H9 (cell line): ENCODE measurements around the gene ENAM. TPM values are rescaled to one million over a fixed set of nuclear protein-coding genes. Genes with fewer than 3 reads are reported as not detected.
A peak's percentile ranks its signal among the peaks of the same experiment; 100 is the strongest.

Experiments
- DNase-seq: peaks from one replicate; pipeline ENCODE4 v3.0.0-alpha.2; 2017
- H2AFZ ChIP-seq: one replicate; pipeline ENCODE4 v1.6.1; 2013; ENCODE audit warnings: mild to moderate bottlenecking, low read length, control low read depth, moderate library complexity
- H2AK5ac ChIP-seq: 2 replicates; pipeline ENCODE4 v1.6.1; 2013; ENCODE audit warnings: low read length, control low read depth, mixed read lengths; ENCODE audit not compliant: insufficient read length
- H2BK120ac ChIP-seq: one replicate; pipeline ENCODE4 v1.6.1; 2013; ENCODE audit warnings: low read depth, mild to moderate bottlenecking, low read length, control low read depth, inconsistent platforms; ENCODE audit not compliant: poor library complexity, severe bottlenecking
- H2BK12ac ChIP-seq: 2 replicates; pipeline ENCODE4 v1.6.1; 2013; ENCODE audit warnings: low read length, control low read depth, mixed read lengths, low read depth; ENCODE audit not compliant: insufficient read length
- H2BK15ac ChIP-seq: 2 replicates; pipeline ENCODE4 v1.6.1; 2013; ENCODE audit warnings: low read depth, low read length, control low read depth
- H2BK20ac ChIP-seq: one replicate; pipeline ENCODE4 v1.6.1; 2013; ENCODE audit warnings: low read depth, mild to moderate bottlenecking, low read length, control low read depth, inconsistent platforms; ENCODE audit not compliant: poor library complexity, severe bottlenecking
- H2BK5ac ChIP-seq: 2 replicates; pipeline ENCODE4 v1.6.1; 2013; ENCODE audit warnings: low read length, control low read depth, mixed read lengths; ENCODE audit not compliant: insufficient read length
- H3K14ac ChIP-seq: 2 replicates; pipeline ENCODE4 v1.6.1; 2013; ENCODE audit warnings: low read length, control low read depth; ENCODE audit not compliant: insufficient read depth
- H3K18ac ChIP-seq: 2 replicates; pipeline ENCODE4 v1.6.1; 2013; ENCODE audit warnings: low read depth, mild to moderate bottlenecking, mixed read lengths, low read length, control low read depth; ENCODE audit not compliant: insufficient read length
- H3K23ac ChIP-seq: 2 replicates; pipeline ENCODE4 v1.6.1; 2013; ENCODE audit warnings: low read length, control low read depth, mixed read lengths, low read depth; ENCODE audit not compliant: insufficient read length
- H3K23me2 ChIP-seq: 2 replicates; pipeline ENCODE4 v1.6.1; 2013; ENCODE audit warnings: low read depth, mild to moderate bottlenecking, mixed read lengths, low read length, control low read depth; ENCODE audit not compliant: insufficient read length, poor library complexity, severe bottlenecking
- H3K27ac ChIP-seq: 2 replicates; pipeline ENCODE4 v1.5.1; 2013; ENCODE audit warnings: low read length, control low read depth, mixed read lengths, low read depth; ENCODE audit not compliant: insufficient read length
- H3K27me3 ChIP-seq: 2 replicates; pipeline ENCODE4 v1.6.1; 2013; ENCODE audit warnings: low read length, control low read depth, inconsistent platforms; ENCODE audit not compliant: insufficient read depth
- H3K4ac ChIP-seq: 2 replicates; pipeline ENCODE4 v1.6.1; 2013; ENCODE audit warnings: low read depth, mild to moderate bottlenecking, control low read depth, inconsistent platforms, low read length, moderate library complexity
- H3K4me1 ChIP-seq: 2 replicates; pipeline ENCODE4 v1.6.1; 2013; ENCODE audit warnings: low read length, control low read depth, inconsistent platforms; ENCODE audit not compliant: insufficient read depth
- H3K4me2 ChIP-seq: 2 replicates; pipeline ENCODE4 v1.6.1; 2013; ENCODE audit warnings: low read length, control low read depth, mixed read lengths; ENCODE audit not compliant: insufficient read length, insufficient read depth
- H3K56ac ChIP-seq: 2 replicates; pipeline ENCODE4 v1.6.1; 2013; ENCODE audit warnings: low read depth, mild to moderate bottlenecking, mixed read lengths, low read length, control low read depth; ENCODE audit not compliant: insufficient read length
- H3K79me1 ChIP-seq: 2 replicates; pipeline ENCODE4 v1.6.1; 2013; ENCODE audit warnings: low read depth, mild to moderate bottlenecking, moderate library complexity, low read length, control low read depth, inconsistent platforms; ENCODE audit not compliant: insufficient read depth, poor library complexity, severe bottlenecking
- H3K79me2 ChIP-seq: 2 replicates; pipeline ENCODE4 v1.6.1; 2013; ENCODE audit warnings: low read length, control low read depth, inconsistent platforms; ENCODE audit not compliant: insufficient read depth
- H3K9ac ChIP-seq: 2 replicates; pipeline ENCODE4 v1.6.1; 2013; ENCODE audit warnings: low read length, control low read depth, mixed read lengths; ENCODE audit not compliant: insufficient read length; ENCODE audit errors: extremely low read depth
- H3K9me3 ChIP-seq: one replicate; pipeline ENCODE4 v1.6.1; 2013; ENCODE audit warnings: low read depth, low read length, inconsistent platforms; ENCODE audit not compliant: control insufficient read depth
- H3T11ph ChIP-seq: one replicate; pipeline ENCODE4 v1.6.1; 2013; ENCODE audit warnings: mild to moderate bottlenecking, low read length, control low read depth, inconsistent platforms
- H4K20me1 ChIP-seq: one replicate; pipeline ENCODE4 v1.6.1; 2013; ENCODE audit not compliant: control insufficient read depth, insufficient read length, insufficient read depth
- H4K5ac ChIP-seq: 2 replicates; pipeline ENCODE4 v1.6.1; 2013; ENCODE audit warnings: low read depth, mild to moderate bottlenecking, mixed read lengths, low read length, control low read depth; ENCODE audit not compliant: insufficient read length
- H4K8ac ChIP-seq: replicated peaks from 2 replicates; pipeline ENCODE4 v1.6.1; 2013; ENCODE audit warnings: low read length, control low read depth, mixed read lengths, low read depth; ENCODE audit not compliant: insufficient read length
- H4K91ac ChIP-seq: 2 replicates; pipeline ENCODE4 v1.6.1; 2013; ENCODE audit warnings: low read depth, mild to moderate bottlenecking, moderate library complexity, mixed read lengths, low read length, control low read depth; ENCODE audit not compliant: insufficient read length
- H3K27ac Mint-ChIP-seq, 3 experiments: 2 replicates in 2 of 3; 3 replicates in 1 of 3; pipeline ENCODE4 v1.8.0; 2020 to 2021; ENCODE audit warnings: mixed read lengths in 3 of 3, mild to moderate bottlenecking in 1 of 3, moderate library complexity in 1 of 3
- H3K27me3 Mint-ChIP-seq: 2 replicates; pipeline ENCODE4 v1.8.0; 2021; ENCODE audit warnings: low read depth, mild to moderate bottlenecking, moderate library complexity, mixed read lengths
- H3K36me3 Mint-ChIP-seq, 3 experiments: 2 replicates in 2 of 3; 3 replicates in 1 of 3; pipeline ENCODE4 v1.8.0; 2020 to 2021; ENCODE audit warnings: low read depth in 3 of 3, mixed read lengths in 3 of 3; ENCODE audit not compliant: insufficient read depth in 1 of 3
- H3K4me1 Mint-ChIP-seq, 2 experiments: 2 replicates each; pipeline ENCODE4 v1.8.0; 2020; ENCODE audit warnings: mixed read lengths in 2 of 2
- H3K4me3 Mint-ChIP-seq, 2 experiments: 2 replicates in 1 of 2; 3 replicates in 1 of 2; pipeline ENCODE4 v1.8.0; 2020 to 2021; ENCODE audit warnings: mild to moderate bottlenecking in 2 of 2, mixed read lengths in 2 of 2, moderate library complexity in 1 of 2
- H3K9me3 Mint-ChIP-seq, 2 experiments: 2 replicates in 1 of 2; 3 replicates in 1 of 2; pipeline ENCODE4 v1.8.0; 2020; ENCODE audit warnings: mild to moderate bottlenecking in 2 of 2, mixed read lengths in 2 of 2, moderate library complexity in 1 of 2
- WGBS: extraction: QIAGEN DNeasy Blood & Tissue Kit; methylation state at CpG from one replicate; pipeline ENCODE4 v1.1.7; 2013; ENCODE audit warnings: missing lambda C conversion rate, low lambda C conversion rate, mixed read lengths; ENCODE audit not compliant: insufficient read length; ENCODE audit errors: extremely low coverage; 5-methylcytosine and 5-hydroxymethylcytosine counted together
- total RNA-seq: library from RNA; stranded (reverse); gene quantifications from 2 replicates; pipeline ENCODE4 v1.2.1, GENCODE V29; 2021
- TF ChIP-seq, protein P1 (sequence below): fragments of 200-600 bp; sonication (generic); conservative IDR thresholded peaks from 3 replicates; pipeline ENCODE4 v1.8.0; 2021; ENCODE audit warnings: antibody characterized with exemption, mild to moderate bottlenecking

Gene ENAM
- total RNA-seq, 1 experiment from 2014 or later: not detected

DNA sequence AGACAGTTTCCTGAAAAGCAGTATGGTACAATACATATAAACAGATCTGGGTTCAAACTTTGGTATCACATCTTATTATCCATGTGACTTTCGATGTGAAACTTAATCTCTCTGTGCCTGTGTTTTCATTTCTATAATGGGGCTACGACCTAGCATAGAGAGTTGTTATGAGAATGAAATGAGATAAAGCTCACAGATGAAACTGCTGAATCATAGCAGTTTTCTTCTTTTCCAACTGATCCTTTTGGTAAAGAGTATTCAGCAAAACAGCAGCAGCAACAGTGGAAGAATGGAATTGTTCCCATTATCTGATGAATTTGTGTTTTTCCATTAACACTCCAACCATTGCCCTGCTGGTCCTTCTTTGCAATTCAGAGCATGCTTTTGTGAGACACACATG lies 20.2 kb upstream of the ENAM start:
- Histone ChIP-seq H3K4me2 (no peak overlapping the region), H3K9ac (no peak overlapping the region), H4K8ac (no peak overlapping the region), H3K79me1 (no peaks in the 10 kb centered on the region), H2AFZ (no peak overlapping the region), H2AK5ac (no peak overlapping the region), H2BK120ac (no peak overlapping the region), H3K79me2 (no peaks in the 10 kb centered on the region), H3K9me3 (no peaks in the 10 kb centered on the region), H3K23ac (no peak overlapping the region), H4K5ac (no peak overlapping the region), H3K4me1 (no peaks in the 10 kb centered on the region), H3K4ac (no peak overlapping the region), H3K56ac (no peak overlapping the region), H3K27me3 (no peaks in the 10 kb centered on the region), H2BK5ac (no peak overlapping the region), H3K14ac (no peak overlapping the region), H2BK20ac (no peak overlapping the region), H2BK12ac (no peak overlapping the region), H3K23me2 (no peaks in the 10 kb centered on the region), H4K20me1 (no peaks in the 10 kb centered on the region), H3K18ac (no peak overlapping the region), H4K91ac (no peak overlapping the region), H3T11ph (no peak overlapping the region), H3K27ac (no peak overlapping the region), H2BK15ac (no peak overlapping the region)
- Mint-ChIP-seq H3K36me3 (no peaks in the 10 kb centered on the region), H3K9me3 (no peaks in the 10 kb centered on the region; a peak in 1 of 5 replicates), H3K4me3 (no peak overlapping the region), H3K27me3 (no peaks in the 10 kb centered on the region), H3K4me1 (peaks cover 0 to 4% of the 10 kb centered on the region in 2 experiments; a peak in 1 of 4 replicates), H3K27ac (0 out of 7 replicates have a peak overlapping the region, but pooled peaks of 1 of the 3 experiments have one; percentile 48)
- no peak for DNase-seq
- TF ChIP-seq, protein P1, sequence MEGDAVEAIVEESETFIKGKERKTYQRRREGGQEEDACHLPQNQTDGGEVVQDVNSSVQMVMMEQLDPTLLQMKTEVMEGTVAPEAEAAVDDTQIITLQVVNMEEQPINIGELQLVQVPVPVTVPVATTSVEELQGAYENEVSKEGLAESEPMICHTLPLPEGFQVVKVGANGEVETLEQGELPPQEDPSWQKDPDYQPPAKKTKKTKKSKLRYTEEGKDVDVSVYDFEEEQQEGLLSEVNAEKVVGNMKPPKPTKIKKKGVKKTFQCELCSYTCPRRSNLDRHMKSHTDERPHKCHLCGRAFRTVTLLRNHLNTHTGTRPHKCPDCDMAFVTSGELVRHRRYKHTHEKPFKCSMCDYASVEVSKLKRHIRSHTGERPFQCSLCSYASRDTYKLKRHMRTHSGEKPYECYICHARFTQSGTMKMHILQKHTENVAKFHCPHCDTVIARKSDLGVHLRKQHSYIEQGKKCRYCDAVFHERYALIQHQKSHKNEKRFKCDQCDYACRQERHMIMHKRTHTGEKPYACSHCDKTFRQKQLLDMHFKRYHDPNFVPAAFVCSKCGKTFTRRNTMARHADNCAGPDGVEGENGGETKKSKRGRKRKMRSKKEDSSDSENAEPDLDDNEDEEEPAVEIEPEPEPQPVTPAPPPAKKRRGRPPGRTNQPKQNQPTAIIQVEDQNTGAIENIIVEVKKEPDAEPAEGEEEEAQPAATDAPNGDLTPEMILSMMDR: no peak
- whole genome bisulfite sequencing: no CpG with 5 or more reads among the region's 2 CpGs
